Measurements from ENCODE around the gene USP49.

The USP49 gene

GRCh38 chr6:41874741-41875140, 20.4 kb downstream of the USP49 start:
- no peak for DNase-seq (ENCODE audit: low read depth)

DNA sequence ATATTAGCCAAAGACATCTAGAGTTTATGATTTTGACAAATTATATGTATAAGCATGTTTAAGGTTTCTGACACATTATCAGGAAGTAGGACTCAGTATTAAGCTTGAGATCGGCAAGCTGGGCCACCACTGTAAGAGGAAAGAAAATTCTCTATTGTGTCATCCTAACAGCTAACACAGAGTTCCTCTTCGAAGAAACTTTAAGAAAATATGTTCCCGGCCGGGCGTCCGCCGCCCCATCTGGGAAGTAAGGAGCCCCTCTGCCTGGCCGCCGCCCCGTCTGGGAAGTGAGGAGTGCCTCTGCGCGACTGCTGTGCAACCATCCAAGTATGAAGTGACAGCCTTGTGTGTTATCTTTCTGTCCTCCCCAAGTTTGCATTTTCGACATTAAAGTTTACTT, 23.0 kb downstream of the USP49 start:
- DNase-seq (ENCODE audit: low read depth) = no peak

GRCh38 chr6:41871691-41872090, 23.5 kb downstream of the USP49 start:
- DNase-seq (ENCODE audit: low read depth) = no peak

GRCh38 chr6:41859356-41859755, 35.8 kb downstream of the USP49 start:
- DNase-seq (ENCODE audit: low read depth) = no peak

DNA sequence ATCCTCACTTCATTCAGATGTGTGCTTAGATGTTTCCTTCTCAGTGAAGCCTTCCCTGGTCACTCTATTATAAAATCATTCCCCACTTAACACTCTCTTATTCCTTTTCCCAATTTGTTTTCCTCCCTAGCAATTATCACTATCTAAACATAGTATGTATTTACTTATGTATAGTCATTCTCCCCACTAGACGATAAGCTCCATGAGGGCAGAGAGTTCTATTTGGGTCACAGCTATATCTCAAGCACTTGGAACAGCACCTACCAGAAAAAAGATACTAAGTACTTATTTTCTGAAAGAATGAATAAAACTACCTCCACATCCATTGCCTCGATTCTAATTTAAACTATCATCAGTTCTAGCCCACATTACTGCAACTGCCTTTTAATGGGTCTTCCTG, 36.5 kb downstream of the USP49 start:
- no peak for DNase-seq (ENCODE audit: low read depth)

DNA sequence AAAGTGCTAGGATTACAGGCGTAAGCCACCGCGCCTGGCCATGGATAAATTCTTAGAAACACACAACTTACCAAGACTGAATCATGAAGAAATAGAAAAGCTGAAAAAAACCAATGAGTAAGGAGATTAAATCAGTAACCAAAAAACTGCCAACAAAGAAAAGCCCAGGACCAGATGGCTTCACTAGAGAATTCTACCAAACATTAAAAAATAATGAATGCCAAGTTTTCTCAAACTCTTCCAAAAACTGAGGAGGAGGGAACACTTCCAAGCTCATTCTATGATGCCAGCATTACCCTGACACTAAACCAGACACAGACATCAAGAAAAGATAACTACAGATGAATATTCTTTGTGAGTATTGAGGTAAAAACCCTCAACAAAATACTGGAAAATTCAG, 44.3 kb downstream of the USP49 start:
- DNase-seq (ENCODE audit: low read depth) = no peak

GRCh38 chr6:41846666-41847237, 48.4 kb downstream of the USP49 start:
- peak; percentile 20 for DNase-seq (ENCODE audit: low read depth)

DNA sequence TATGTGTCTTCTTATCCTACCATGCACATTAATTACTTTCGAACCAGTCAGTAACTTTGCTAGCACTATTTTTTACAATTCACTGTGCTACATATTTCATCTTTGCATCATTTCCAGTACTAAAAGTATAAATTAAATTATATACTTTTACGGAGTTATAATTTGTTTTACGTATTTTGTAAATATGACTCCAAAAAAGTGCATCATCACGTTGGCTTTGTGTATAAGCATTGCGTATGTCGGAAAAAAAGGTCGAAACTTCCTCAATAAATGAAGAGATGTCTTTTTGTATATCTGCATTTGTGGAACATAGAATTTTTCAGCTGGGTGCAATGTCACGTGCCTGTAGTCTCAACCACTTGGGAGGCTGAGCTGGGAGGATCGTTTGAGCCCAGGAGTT, 52.0 kb downstream of the USP49 start:
- no peak for DNase-seq (ENCODE audit: low read depth)

DNA sequence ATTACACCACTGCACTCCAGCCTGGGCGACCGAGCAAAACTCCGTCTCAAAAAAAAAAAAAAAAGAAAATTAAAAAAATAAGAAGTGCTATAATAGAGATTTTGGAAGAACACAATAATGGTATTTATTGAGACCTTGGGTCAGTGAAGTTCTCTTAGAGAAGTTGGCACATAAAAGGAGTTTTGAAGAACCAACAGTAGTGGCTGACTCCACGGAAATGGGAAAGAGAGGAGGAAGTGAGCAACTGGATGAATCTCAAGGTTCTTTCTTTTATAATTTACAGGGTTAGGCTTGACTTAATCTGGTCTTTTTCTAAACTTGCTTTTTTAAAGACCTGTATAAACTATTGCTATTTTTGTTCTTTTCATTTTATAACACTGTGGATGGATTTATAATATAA, 54.8 kb downstream of the USP49 start:
- no peak for DNase-seq (ENCODE audit: low read depth)

DNA sequence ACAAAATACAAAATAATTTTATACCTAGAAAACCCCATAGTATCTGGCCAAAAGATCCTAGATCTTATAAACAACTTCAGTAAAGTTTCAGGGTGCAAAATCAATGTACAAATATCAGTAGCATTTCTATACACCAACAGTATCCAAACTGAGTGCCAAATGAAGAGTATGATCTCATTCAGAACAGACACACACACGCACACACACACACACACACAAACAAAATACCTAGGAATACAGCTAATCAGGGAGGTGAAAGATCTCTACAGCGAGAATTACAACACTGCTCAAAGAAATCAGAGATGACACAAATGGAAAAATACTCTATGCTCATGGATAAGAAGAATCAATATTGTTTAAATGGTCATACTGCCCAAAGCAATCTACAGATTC, 58.5 kb downstream of the USP49 start:
- DNase-seq (ENCODE audit: low read depth) = no peak

DNA sequence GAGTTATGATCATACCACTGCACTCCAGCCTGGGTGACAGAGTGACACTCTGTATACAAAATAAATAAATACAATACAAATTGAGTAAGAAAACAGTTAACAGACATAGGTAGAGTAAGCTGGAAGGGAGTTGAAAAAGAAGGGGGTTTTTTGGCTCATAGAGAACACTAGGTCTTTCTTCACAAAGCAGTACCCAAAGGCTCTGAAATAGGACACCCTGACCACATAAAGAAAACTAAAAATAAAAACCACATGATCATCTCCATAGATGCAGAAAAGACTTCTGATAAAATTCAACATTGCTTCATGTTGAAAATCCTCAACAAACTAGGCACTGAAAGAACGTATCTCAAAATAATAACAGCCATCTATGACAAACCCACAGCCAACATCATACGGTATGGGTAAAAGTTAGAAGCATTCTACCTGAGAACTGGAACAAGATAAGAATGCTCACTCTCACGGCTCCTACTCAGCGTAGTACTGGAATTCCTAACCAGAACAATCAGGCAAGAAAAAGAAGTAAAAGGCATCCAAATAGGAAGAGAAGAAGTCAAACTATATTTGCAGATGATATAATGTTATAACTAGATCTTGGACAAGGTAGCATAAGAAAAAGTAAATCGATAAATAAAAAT, 59.0 kb downstream of the USP49 start:
- no peak for DNase-seq (ENCODE audit: low read depth)

- no peak for DNase-seq (ENCODE audit: low read depth)
Measured at GRCh38 chr6:41832263-41832662, 62.9 kb downstream of the USP49 start.

DNA sequence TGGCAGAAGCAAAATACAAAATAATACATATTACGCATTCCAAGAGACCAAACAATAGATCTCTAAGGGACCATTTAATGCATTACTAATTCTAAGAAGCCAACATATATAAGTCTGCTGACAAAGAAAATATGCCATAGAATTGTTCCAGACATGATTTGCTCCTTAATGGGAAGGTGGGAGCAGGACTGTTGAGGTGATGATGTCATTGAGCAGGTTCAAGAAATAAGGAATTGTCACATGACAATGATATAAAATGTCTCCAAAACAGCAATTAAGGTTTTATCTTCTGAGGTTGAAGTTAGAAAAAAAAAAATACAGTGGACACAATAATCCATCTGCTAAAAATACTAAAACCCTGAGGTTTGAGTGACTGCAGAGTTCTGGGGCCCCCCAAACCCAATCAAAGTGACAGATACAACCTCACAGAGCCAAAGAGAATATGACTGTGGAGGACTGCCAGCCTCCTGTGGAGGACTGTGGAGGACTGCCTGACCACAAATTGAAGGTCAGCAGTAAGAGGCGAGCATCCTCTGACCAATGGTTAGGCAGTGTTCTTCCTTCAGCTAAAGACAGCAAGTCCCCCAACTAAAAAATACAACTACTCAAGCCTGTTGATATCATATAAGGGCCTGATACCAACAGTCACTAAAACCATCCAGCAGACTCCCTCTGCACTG, 68.7 kb downstream of the USP49 start:
- no peak for DNase-seq (ENCODE audit: low read depth)

DNA sequence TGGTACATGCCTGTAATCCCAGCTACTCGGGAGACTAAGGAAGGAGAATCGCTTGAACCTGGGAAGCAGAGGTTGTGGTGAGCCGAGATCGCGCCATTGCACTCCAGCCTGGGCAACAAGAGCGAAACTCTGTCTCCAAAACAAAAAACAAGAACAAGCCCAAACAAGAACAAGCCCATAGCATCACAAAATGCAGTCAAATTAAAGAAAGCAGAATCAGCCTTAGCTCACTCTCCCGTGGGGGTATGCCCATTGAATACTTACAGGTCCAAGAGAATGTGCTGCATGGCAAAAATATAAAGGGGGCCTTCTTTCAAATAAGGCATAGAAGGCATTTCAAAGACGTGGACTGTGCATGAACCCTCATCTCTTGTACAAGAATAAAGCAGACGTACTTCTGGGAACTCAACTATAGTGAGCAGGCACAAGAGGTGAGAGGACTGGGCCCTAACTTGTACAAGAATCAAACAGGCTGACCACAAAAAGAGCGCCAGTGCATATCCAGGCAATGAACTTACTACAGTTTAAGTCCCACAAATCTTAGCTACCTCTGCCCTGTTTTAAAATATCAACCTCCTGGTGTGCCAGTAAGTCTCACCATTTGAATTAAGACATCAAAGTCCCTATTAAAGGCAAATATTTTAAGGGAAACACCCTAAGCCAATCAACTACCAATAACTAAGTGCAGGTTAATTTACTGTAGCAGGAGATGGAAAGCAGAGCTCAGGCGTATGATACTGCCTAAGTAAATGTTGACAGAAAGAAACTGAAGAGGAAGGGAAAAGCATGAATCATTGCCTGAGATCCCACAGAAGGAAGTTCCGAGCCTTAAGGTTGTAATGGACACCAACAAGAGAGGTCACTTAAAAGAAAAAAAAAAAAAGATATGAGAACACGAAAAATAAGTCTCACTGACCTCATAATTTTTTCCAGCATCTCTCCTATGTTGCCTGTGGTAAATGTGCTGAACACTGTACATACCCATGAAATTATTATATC, 70.3 kb downstream of the USP49 start:
- DNase-seq (ENCODE audit: low read depth) = no peak

GRCh38 chr6:41823178-41823577, 72.0 kb downstream of the USP49 start:
- no peak for DNase-seq (ENCODE audit: low read depth)

DNA sequence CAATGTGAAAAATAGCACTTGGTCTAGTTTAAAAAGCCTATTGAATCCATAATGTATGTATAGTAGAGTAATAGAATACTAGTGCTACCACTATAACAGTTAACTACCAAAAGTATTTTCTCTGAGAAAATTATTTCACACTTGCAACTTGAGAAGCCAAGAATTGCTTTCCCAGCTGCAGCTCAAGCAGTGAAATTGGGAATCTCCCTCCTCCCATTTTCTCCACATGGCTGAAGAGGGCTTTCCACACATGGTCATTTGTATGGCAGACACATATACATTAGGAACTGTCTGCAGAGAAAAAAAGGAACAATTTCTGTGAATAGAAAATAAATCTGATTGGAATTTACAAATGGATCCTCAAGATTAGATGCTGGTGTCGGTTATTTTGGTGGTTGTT, 73.2 kb downstream of the USP49 start:
- DNase-seq (ENCODE audit: low read depth) = no peak

- no peak for DNase-seq (ENCODE audit: low read depth)
Measured at GRCh38 chr6:41821266-41821665, 73.9 kb downstream of the USP49 start.

DNA sequence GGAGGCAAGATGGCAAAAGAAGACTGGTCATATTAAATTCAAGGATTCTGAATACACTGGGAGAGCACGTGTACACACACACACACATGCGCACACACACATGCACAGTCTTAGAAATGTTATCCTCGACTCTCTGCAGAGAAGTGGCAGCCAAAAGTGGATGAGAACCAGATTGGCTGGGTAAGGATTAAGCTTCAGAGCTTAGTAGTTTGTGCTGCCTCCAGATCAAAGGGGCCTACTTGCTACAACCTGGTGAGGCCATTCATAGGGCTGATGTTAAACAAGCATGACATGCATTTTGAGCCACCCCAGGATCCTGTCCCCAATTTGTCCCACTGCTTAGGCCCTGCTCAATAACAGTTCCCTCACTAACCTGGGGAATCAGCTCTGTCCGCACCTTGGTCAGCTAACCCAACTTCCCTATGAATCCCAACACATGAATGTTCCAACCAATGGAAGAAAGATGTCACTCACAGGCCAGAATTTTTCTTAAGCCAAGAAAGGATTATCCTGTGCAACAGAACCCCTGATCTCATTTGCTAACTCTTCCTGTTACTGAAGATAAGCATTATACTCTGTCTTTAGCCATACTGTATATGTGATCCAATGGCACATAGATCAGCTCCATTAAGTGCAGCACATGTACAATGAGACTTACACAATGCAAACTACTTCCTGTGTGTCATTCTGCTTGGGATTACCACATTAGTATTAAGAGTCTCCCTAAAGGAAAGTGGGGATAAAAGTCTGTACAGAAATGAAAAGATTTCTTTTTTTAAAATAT, 76.7 kb downstream of the USP49 start:
- no peak for DNase-seq (ENCODE audit: low read depth)

DNA sequence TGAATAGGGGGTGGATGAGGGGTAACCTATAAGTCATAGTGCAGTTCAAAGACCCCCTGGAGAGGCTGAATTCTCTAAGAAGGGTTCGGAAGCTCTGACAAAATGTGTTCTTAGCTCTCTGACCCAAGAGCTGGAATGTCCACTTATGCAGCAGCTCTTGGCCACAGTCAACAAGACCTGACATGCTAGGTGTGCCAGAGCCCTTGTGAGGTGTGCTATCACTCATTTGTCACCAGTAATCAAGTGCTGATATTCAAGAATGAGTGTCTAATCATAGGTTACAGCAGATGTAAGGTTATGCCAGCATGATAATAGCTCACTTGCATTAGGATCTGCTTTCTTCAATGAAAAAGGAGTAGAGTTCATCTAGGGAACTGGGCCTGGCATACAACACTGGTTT, 79.6 kb downstream of the USP49 start:
- DNase-seq (ENCODE audit: low read depth) = no peak

- no peak for DNase-seq (ENCODE audit: low read depth)
Measured at GRCh38 chr6:41814629-41815028, 80.5 kb downstream of the USP49 start.

DNA sequence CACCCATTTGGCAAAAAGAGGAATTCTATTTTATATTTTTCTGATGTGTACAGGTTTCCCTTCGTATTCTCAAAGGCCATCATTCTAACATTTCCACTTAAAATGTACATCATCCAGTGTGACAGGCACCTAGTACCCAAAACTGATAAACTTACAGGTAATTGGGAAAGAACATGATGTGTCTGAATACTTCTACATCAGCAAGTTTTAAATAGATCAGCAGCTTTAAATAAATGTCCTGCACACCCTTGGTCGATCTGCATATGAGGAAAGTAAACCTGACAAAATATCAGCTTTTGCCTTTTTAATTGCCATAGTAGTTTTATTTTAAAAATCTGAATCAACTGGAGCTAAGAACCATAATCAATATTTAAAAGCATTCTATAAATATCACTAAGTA, 81.2 kb downstream of the USP49 start:
- no peak for DNase-seq (ENCODE audit: low read depth)

DNA sequence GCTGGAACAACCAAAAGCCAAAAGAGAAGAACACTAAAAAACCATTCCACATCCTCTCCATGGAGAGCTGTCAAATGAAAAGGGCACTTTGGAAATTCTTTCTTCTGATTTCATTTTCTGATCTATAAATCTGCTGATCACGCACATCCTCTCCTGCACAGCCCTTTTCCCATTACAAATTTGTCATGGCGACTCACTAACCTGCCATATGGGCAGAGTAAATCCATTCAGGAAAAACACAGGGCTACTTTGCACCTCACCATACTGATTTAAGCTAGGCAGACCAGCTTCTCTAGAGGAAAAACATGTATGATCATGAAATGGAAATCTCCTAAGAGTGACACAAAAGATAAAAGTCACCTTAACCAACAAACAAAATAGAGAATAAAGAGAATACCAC, 81.7 kb downstream of the USP49 start:
- DNase-seq (ENCODE audit: low read depth) = no peak
